Epidermal melanocyte (primary cell): ENCODE results near the gene LRRTM4.

Source experiments
- DNase-seq: peaks from one replicate; pipeline ENCODE4 v3.0.0; 2011; ENCODE audit warnings: low spot score; ENCODE audit not compliant: insufficient read length

Gene LRRTM4

DNA sequence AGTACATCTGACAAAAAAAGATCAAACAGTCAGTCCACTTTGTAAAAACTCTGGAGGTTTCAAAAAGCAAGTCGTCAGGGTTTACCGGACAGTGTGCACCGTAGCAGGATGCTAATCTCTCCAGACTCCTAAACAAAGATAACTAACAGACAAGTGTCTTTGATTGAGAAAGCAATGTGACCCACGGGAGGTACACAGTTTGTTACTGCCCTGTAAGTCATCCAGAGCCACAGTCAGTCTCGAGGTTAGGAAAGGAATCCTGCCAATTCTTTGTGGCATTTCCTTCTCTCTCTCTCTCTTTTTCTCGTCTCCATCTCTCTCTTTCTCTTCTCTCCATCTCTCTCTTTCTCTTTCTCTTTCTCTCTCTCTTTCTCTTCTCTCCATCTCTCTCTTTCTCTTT is 42.8 kb downstream of the LRRTM4 start:
- DNase-seq: no peak

DNA sequence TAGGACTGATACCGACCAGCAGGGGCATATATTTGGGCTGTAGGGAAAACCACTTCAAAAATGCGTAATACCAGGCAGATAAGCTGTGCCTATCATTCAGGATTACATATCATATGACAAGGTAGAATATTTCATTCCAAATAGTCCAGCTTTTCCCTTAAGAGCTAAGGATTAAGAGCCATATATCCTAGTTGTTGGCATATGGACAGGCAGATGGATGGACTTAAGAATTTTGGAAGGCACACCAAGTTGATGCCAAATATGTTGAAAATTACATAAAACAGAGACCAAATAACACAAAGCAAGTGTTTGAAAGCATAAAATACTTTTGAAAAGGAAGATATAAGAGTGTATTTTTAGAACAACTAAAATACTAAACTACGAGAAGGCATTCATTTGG is 52.1 kb downstream of the LRRTM4 start:
- no peak for DNase-seq

DNA sequence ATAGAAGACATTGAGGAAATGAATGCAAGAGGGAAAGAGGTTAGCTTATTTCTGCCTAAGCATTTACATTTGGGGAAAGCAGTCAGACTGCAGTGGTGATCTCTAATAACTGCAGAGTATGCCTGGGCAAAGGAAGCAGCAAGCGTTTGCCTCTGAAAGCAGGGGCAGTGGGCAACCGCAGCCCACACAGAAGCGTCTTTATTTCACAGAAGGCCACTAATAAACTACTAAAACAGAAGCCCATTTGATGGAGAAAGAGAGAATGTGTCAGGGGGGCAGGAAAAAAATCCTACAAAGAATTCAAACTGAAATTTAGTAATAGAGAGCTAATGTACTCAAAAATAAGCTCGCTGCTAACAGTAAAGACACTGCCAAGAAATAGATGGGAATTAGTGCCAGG is 53.1 kb downstream of the LRRTM4 start:
- no peak for DNase-seq

DNA sequence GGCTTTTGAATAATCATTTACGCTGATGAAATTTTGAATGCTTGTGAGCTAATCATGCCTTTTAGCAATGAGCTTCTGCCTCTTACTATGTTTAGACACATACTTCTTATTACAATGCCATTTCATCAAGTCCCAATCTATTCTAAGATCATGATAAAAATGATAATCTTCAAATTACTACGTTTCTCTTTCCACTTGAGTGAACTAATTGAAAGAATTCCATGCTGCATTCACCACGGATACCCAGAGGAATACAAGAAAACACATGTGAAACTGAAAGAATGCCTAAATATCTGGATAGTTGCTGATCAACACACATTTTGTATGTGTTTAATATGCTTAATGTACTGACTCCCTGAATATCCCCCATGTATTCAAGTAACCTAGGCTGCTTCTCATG is 62.3 kb downstream of the LRRTM4 start:
- DNase-seq: no peak

DNA sequence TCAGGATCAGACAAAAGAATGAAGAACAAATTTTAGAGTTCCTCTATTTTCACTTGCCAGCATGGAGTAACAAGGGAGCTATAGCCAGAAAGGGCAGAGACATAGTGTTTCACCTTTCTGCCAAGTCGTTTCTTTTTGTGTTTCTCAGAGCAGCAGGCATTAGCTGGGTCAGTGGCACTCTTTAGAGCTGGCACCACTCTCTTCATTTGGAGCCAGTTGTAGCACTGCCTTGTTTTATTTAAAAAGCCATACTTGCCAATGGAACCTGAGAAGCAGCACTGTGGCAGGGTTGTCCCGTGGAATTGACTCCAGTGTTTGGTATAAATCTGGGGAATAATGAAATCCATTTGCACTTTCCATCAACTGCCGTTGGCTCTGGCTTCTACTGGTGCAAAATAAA is 64.0 kb downstream of the LRRTM4 start:
- no peak for DNase-seq

DNA sequence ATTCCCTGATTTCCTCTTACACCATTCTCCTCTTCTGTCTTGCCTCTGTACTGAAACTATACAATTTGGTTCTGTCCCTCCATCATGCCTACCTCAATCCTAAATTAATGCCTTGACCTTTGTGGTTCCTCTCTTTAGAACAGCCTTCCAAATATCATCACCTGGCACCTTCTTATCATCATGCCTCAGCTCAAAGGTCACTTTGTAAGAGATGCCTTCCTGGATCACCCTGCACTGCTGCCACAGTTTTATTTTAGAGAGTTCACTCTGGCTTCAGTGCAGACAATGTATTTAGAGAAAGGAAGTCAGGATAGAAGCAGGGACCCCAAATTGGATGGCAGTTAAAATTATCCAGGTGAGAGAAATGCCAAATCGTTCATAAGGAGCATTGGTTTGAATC is 64.5 kb downstream of the LRRTM4 start:
- no peak for DNase-seq

DNA sequence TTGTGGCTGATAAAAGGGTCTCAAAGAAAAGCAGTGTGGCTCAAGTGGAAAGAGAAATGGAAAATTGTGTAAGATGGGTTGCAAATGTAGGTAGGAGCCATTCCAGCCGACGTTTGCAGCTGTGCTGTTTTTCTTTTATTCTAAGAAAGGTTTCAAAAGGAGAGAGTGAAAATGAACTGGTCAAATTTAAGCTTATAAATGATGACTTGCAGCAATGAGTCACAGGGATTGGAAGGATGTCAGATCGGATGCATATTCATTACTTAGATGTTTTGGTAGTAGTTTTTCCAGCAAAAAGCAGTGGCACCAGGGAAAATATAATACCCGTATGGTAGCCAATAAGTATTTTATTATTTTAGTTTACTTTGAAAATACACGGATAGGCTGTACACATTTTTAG is 79.1 kb downstream of the LRRTM4 start:
- DNase-seq: no peak

DNA sequence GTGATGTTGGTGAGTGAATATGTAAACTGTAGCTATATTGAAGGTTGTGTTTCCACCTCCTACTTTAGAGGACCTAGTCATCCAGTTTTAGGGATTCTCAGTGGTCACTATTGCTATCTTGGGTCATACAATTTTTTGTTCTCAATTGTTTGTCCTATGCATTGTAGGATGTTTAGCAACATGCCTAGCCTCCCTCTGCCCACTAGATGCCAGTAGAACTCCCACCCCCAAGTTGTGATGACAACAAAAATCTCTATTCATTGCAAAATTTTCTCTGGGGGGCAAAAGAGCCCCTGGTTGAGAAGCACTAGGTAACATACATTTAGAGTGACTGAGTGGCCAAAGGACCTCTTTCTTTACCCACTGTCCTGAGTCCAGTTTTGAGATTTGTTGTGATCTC is 87.3 kb downstream of the LRRTM4 start:
- no peak for DNase-seq

DNA sequence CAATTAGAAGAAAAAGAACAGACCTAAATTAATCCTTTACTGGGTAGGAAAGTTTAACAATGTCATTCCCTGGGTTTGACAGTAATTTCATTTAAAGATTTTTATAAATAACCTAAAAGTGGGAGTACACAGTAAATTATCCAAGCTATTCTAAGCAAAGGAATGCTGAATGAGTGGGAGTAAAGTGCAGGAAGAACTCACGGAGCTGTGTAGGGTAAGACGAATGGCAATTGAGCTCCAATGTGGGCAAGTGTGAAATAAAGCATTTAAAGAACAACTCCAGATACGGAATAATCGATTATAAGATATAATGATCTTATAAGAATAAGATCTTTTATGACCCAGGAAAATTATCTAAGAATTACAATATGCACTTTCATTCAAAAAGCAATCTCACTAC is 93.2 kb downstream of the LRRTM4 start:
- no peak for DNase-seq

DNA sequence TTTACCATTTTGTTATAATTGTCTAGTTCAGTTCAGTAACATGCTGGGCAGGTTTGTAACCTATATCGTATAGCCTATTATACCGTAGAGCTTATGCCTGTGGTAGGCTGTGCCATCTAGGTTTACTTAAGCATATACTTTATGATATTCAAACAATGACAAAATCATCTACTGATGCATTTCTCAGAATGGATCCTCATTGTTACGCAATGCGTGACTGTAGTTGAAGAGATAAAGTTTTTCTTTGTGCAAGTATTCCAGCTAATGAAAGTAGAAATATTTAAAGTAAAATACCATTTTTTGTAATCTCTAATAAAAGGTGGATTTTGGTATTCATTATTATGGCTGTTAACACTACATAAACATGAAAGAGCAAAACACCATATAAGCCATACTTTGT is 100.2 kb downstream of the LRRTM4 start:
- DNase-seq: no peak

DNA sequence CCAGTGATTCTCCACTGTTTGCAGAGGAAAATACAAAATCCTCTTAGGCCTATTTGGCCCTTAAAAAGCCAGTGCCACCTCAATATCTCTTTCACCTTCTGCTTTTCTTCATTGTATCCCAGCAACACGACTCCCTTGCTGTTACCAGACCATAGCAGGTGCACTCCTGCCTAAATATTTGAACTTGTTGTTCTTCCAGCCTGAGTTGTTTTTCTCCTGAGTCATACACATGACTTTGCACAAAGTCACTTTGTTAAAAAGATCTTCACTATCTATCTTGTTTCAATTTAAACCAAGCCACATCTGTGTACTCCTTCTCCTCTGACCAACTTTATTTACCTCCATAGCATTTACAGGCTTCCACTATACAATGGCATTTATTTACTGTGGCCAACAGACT is 103.6 kb downstream of the LRRTM4 start:
- no peak for DNase-seq

DNA sequence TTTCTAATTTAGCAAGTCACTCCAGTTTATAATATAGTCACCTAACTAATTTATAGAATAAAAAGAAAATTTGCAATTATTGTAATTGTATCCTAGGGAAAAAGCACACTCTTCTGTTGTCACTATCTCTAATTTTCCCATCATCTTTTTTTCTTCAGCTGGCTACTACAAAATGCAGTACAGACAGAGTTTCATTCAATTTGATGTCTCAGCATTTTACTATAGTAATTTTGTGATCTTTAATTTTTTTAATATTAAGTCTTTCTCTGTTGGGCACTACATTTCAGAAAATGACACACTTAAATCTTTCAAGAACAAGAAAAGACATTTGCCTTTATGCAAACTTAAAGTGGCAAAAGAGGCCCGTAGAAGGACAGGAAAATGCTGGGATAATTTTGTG is 118.0 kb downstream of the LRRTM4 start:
- no peak for DNase-seq

DNA sequence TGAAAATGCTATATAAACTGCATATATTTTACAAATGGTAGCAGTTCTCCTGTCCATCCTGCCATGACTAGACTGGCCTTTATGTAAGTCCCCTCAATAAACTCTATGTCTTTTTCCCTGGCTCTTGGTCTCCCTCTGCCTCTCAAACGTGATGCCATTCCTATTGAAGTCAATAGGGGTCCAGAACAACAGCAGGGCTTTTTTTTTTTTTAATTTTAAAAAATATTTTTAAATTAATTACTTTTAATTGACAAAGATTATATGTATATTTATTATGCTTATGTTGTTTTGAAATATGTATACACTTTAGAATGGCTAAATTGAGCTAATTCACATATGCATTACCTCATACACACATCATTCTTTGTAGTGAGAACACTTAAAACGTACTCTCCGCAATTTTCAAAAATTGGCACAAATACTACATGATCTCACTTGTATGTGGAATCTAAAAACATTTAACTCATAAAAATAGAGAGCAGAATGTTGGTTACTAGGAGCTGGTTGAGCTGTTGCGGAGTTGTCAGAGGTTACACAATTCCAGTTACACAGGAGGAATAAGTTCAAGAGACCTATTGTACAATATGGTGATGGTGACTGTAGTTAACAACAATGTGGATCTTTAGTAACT is 123.1 kb downstream of the LRRTM4 start:
- DNase-seq: no peak

DNA sequence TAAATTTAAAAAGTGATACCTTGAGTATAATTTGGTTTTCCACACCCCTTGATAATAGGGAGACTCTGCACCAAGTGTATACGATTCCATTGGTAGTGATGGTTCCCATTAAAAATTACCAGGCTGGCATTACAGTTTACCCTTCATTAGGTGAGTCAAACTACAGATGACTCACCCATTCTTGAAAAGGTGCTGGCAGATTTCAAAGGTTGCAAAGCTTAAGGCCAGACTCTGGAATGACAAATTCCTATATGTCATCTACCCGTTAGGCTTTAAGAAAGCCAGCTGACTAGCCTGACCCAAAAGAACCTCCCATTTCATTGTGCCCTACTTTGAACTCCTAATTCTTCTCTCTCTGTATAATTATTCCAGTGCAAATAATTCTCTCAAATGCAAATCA is 124.4 kb downstream of the LRRTM4 start:
- no peak for DNase-seq

DNA sequence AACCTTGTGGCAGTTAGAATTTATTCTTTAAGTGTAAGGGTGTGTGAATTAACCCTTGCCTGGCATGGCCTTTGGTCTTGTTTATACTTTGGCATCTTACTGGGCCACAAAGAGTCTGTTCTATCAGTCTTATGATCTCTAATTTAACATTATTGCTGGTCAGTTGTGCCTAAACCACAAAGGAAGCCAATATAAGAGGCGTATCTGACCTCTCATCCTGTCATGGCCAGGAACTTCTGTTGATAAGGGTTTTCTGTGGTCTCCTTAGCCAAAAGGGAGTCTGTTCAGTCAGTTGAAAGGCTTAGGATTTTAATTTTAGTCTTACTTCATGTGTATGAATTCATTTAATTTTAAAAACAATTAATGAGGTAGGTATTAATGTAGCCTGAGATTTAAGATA is 127.2 kb downstream of the LRRTM4 start:
- no peak for DNase-seq

DNA sequence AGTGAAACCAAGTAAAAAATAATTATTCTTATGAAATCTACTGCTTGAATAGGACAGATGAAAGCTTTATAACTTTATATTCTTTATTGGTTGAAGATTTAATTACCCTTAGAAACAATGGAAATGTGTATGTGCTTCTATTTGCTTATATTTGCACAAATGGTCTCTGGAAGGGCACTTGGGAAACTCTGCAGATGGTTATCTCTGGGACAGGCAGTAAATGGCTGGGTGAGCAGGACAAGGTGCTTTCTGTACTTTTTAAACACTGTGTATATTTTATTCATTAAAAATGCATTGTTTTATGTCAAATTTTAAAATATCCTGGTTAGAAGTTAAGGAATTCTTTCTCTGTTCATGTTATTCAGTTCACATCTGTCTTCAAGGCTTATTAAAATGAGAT is 131.1 kb downstream of the LRRTM4 start:
- DNase-seq: no peak

DNA sequence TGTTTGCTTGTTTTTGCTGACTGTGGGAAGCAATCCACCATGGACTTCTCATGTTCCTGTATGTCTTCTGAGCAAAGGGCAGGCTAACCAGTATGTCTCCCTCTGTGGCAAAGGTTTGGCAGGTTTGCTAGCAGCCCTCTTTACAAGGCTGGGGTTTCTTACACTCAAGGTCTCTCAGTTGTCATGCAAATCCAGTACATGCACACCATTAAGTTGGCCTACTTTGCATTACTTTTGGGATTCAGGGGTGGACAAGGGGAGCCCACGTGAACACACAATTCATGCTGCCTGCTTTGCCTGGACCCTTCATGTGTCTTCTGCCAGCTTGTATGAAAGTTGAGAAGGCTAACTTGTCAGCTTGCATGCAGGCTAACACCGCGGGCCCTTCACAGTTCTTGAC is 134.9 kb downstream of the LRRTM4 start:
- DNase-seq: no peak

DNA sequence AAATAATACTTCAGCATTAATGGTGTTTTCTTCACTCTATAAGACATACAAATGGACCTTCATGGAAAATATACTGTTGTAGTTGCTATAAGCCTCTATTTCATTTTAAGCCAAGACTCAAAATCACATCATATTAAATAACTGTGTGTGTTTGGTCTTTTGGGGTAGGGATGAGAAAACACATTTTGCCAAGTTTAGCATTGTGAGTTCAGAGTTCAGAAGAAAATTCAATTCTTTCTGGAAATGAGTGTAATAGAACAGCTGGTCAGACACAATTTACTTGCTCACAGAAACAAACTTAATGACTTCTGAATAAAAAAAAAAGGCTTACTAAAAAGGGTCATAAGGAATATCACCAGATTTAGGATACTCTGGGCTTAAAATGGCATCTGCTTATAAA is 149.5 kb downstream of the LRRTM4 start:
- DNase-seq: no peak

DNA sequence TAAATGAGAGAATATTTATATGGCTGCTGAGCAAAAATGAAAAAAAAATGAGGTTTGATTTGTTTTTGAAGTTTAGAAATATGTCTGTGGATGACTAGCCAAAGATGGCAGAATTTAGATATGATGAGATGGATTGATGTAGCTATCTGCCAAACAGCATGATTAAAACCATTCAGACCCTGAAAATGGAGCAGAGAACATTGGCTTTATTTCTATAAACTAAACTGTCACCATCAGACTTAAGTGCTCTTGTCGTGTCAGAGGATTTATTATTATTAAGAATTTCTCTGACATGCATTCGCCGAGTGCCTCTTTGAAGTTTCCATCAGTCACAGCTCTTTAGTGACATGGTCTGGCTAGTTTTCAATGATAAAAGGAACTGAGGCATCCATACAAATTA is 151.7 kb downstream of the LRRTM4 start:
- no peak for DNase-seq

DNA sequence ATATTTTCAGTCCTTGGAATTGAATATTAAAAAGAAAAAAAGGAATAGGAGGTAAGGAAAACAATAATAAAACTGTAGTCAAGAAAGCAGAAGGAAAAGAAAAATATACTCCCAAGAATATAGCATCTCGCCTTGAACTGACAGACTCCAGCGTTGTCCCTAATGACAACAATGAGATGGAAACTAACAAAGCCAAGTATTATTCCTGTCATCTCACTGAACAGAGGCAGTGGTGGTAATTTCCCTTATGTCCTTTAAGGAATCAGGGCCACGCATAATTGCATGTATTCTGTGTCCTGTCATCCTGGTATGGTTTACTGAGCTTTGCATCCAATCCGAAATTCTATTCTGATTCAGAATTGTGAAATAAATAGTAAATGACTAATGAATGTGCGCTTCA is 158.9 kb downstream of the LRRTM4 start:
- no peak for DNase-seq

DNA sequence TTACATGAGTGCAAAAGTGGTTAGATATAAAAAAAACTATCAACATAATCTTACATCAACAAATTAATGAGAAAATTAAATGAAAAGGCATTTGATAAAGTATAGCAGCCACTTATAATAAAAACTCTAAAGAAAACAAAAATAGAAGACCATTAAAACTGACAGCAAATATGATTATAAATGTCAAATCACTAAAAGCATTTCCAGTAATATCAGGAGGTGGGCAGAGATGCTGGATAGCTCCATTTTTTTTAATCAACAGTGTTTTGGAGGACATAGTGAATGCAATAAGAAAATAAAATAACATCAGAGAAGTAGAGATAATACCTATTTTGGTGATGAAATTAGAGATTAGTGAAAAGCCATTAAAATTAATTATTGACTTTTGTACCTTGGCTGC is 173.4 kb downstream of the LRRTM4 start:
- DNase-seq: no peak

DNA sequence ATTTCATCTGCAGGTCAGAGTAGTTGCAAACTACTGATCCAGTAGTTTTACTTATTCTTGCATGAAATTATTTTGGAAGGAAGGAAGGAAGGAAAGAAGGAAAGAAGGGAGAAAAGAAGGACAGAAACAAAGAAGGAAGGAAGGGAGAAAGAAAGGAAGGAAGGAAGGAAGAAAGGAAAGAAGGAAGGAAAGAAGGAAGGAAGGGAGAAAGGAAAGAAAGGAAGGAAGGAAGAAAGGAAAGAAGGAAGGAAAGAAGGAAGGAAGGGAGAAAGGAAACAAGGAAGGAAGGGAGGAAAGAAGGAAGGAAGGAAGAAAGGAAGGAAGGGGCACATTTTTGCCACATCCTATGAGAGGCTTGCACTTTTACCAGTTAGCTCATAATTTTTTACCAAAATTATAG is 186.2 kb downstream of the LRRTM4 start:
- no peak for DNase-seq

DNA sequence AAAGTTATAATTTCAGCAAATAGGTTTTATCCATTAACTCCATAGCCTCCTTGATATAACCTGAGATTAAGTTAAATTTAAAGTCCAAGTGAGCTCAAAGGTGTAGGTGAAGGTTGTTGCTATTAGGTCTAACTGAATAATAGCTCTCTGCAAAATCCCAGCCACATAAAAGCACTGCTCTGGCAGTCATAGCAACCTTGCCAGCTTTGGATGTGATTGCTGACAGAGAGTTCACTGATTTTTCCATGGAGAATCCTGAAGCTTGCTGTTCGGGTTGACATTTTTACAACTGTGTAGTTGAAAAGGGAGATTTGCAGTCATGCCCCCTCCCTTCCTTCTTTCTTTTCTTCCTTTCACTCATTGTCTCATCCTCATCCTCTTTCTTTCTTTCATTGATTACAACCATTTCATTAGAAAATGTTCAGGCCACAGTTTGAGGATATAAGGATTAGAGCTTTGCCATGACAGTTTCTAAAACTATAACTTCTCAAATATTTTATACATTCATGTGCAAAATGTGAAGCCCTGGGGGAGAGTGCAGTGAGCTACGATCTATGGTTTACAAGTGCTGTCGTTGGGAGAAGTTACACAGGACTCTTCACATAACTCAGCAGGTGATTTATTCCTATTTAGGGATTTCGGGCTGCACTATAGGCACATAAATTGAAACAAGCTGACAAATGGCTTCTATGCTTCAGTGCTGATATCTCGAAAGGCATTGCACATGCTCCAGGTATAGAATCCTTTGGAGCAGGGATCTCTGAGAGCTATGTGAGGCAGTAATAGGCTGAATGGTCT is 193.8 kb downstream of the LRRTM4 start:
- no peak for DNase-seq
